ENCODE data around the gene NFASC.

GRCh38 chr1:204863024-204863423 lies 7.6 kb upstream of the NFASC start:
- no peak for TF ChIP-seq CTCF (IDR thresholded peaks at IDR 0.05)
- TF ChIP-seq USF2 (CRISPR knock-in tag; IDR thresholded peaks at IDR 0.05): no peak
- no peak for TF ChIP-seq NFE2L1 (CRISPR knock-in tag; IDR thresholded peaks at IDR 0.05)
- no peak for TF ChIP-seq E2F4 (CRISPR knock-in tag; IDR thresholded peaks at IDR 0.05; ENCODE audit: borderline replicate concordance, low read depth)

All from WTC11 (cell line).